ENCODE measurements around the gene DYSF.

The DYSF gene

GRCh38 chr2:71605173-71605641 lies 151.8 kb downstream of the DYSF start:
- peak; percentile 38 for DNase-seq

GRCh38 chr2:71605781-71606241 lies 152.4 kb downstream of the DYSF start:
- DNase-seq, result peak; percentile 29

- peak; percentile 7 for DNase-seq
These were observed 152.9 kb downstream of the DYSF start for GRCh38 chr2:71606244-71606643.

GRCh38 chr2:71607151-71607889 lies 154.0 kb downstream of the DYSF start:
- peak; percentile 36 for DNase-seq

- peak; percentile 8 for DNase-seq
These were observed 154.7 kb downstream of the DYSF start for GRCh38 chr2:71608034-71608433.

GRCh38 chr2:71608441-71608840 lies 155.1 kb downstream of the DYSF start:
- peak; percentile 26 for DNase-seq

- DNase-seq, result peak; percentile 23
These were observed 155.7 kb downstream of the DYSF start for GRCh38 chr2:71609029-71609428.

- peak; percentile 22 for DNase-seq
These were observed 156.1 kb downstream of the DYSF start for GRCh38 chr2:71609441-71609840.

- peak; percentile 23 for DNase-seq
These were observed 156.6 kb downstream of the DYSF start for GRCh38 chr2:71609958-71610357.

GRCh38 chr2:71610671-71611070 lies 157.3 kb downstream of the DYSF start:
- peak; percentile 29 for DNase-seq

GRCh38 chr2:71611247-71611646 lies 157.9 kb downstream of the DYSF start:
- DNase-seq, result peak; percentile 23

GRCh38 chr2:71611781-71612527 lies 158.6 kb downstream of the DYSF start:
- peak; percentile 29 for DNase-seq

GRCh38 chr2:71612581-71613402 lies 159.4 kb downstream of the DYSF start:
- peak; percentile 34 for DNase-seq

- DNase-seq, result peak; percentile 32
These were observed 160.1 kb downstream of the DYSF start for GRCh38 chr2:71613403-71613952.

- DNase-seq, result peak; percentile 32
These were observed 160.9 kb downstream of the DYSF start for GRCh38 chr2:71613953-71614925.

- peak; percentile 25 for DNase-seq
These were observed 161.8 kb downstream of the DYSF start for GRCh38 chr2:71614976-71615766.

- DNase-seq, result peak; percentile 17
These were observed 162.7 kb downstream of the DYSF start for GRCh38 chr2:71615767-71616730.

GRCh38 chr2:71617266-71617665 lies 163.9 kb downstream of the DYSF start:
- DNase-seq, result peak; percentile 30
